ENCODE data around the gene RFFL. TPM values are rescaled to one million over a fixed set of nuclear protein-coding genes. Genes with fewer than 3 reads are reported as not detected.

The RFFL gene
- total RNA-seq, 1 donor from 2014 or later = 9.5 TPM

- DNase-seq (ENCODE audit: low read depth) (no peak), FAIRE-seq (no peak)
- Histone ChIP-seq H3K4me2 (ENCODE audit: low read length) (no peak overlapping the region), H3K36me3 (ENCODE audit: insufficient read depth, low read length) (peaks cover 37% of the 10 kb centered on the region), H3K9ac (ENCODE audit: low read length) (no peak overlapping the region), H3K27me3 (ENCODE audit: insufficient read depth, low read length) (no peaks in the 10 kb centered on the region), H3K4me1 (ENCODE audit: insufficient read depth, low read length) (no peaks in the 10 kb centered on the region), H3K9me3 (ENCODE audit: insufficient read depth, low read depth, low read length) (no peaks in the 10 kb centered on the region), H3K4me3 (ENCODE audit: insufficient read depth, low read depth, low read length) (no peak overlapping the region), H2AFZ (ENCODE audit: low read depth, low read length) (no peak overlapping the region), H3K27ac (ENCODE audit: low read depth, low read length) (no peak overlapping the region), H4K20me1 (ENCODE audit: insufficient read depth, low read length) (no peaks in the 10 kb centered on the region), H3K79me2 (ENCODE audit: insufficient read depth, low read length) (peaks cover 10% of the 10 kb centered on the region)
- H3K27me3 Mint-ChIP-seq (ENCODE audit: low read depth, unreplicated experiment) = no peaks in the 10 kb centered on the region
- H3K36me3 Mint-ChIP-seq (ENCODE audit: low read depth, unreplicated experiment) = peaks cover 25% of the 10 kb centered on the region
- H3K4me3 Mint-ChIP-seq (ENCODE audit: unreplicated experiment) = no peak overlapping the region
- no peak overlapping the region for H3K27ac Mint-ChIP-seq (ENCODE audit: unreplicated experiment)
- TF ChIP-seq EZH2 (IDR thresholded peaks at IDR 0.05; ENCODE audit: insufficient read depth, low read length) = no peak
- no peak for TF ChIP-seq CTCF (IDR thresholded peaks at IDR 0.05; ENCODE audit: insufficient read depth, low read depth, low read length)
- peaks cover 1% of the 10 kb centered on the region for H3K4me1 Mint-ChIP-seq (ENCODE audit: low read depth, unreplicated experiment)
- no peaks in the 10 kb centered on the region for H3K9me3 Mint-ChIP-seq (ENCODE audit: unreplicated experiment)
These were observed 74.0 kb downstream of the RFFL start for GRCh38 chr17:34989473-34989872.

- Histone ChIP-seq H2AFZ (ENCODE audit: low read depth, low read length) (no peak overlapping the region), H3K36me3 (ENCODE audit: insufficient read depth, low read length) (peaks cover 35% of the 10 kb centered on the region), H3K4me2 (ENCODE audit: low read length) (no peak overlapping the region), H3K27ac (ENCODE audit: low read depth, low read length) (no peak overlapping the region), H3K9me3 (ENCODE audit: insufficient read depth, low read depth, low read length) (no peaks in the 10 kb centered on the region), H3K4me1 (ENCODE audit: insufficient read depth, low read length) (no peaks in the 10 kb centered on the region), H4K20me1 (ENCODE audit: insufficient read depth, low read length) (no peaks in the 10 kb centered on the region), H3K27me3 (ENCODE audit: insufficient read depth, low read length) (no peaks in the 10 kb centered on the region), H3K79me2 (ENCODE audit: insufficient read depth, low read length) (peaks cover 18% of the 10 kb centered on the region), H3K9ac (ENCODE audit: low read length) (no peak overlapping the region), H3K4me3 (ENCODE audit: insufficient read depth, low read depth, low read length) (no peak overlapping the region)
- no peak for TF ChIP-seq CTCF (IDR thresholded peaks at IDR 0.05; ENCODE audit: insufficient read depth, low read depth, low read length)
- no peak for TF ChIP-seq EZH2 (IDR thresholded peaks at IDR 0.05; ENCODE audit: insufficient read depth, low read length)
- H3K36me3 Mint-ChIP-seq (ENCODE audit: low read depth, unreplicated experiment) = peaks cover 19% of the 10 kb centered on the region
- peaks cover 4% of the 10 kb centered on the region for H3K4me1 Mint-ChIP-seq (ENCODE audit: low read depth, unreplicated experiment)
- H3K27me3 Mint-ChIP-seq (ENCODE audit: low read depth, unreplicated experiment) = no peaks in the 10 kb centered on the region
- no peak overlapping the region for H3K4me3 Mint-ChIP-seq (ENCODE audit: unreplicated experiment)
- no peak for DNase-seq (ENCODE audit: low read depth)
- no peak for FAIRE-seq
- H3K9me3 Mint-ChIP-seq (ENCODE audit: unreplicated experiment) = no peaks in the 10 kb centered on the region
- no peak overlapping the region for H3K27ac Mint-ChIP-seq (ENCODE audit: unreplicated experiment)
These were observed 74.9 kb downstream of the RFFL start for GRCh38 chr17:34988644-34989043.

- no peaks in the 10 kb centered on the region for H4K20me1 ChIP-seq (ENCODE audit: insufficient read depth, low read length)
- no peak overlapping the region for H2AFZ ChIP-seq (ENCODE audit: low read depth, low read length)
- no peak overlapping the region for H3K27ac Mint-ChIP-seq (ENCODE audit: unreplicated experiment)
- peaks cover 16% of the 10 kb centered on the region for H3K36me3 Mint-ChIP-seq (ENCODE audit: low read depth, unreplicated experiment)
- no peak overlapping the region for H3K9ac ChIP-seq (ENCODE audit: low read length)
- H3K4me3 Mint-ChIP-seq (ENCODE audit: unreplicated experiment) = no peak overlapping the region
- no peaks in the 10 kb centered on the region for H3K9me3 ChIP-seq (ENCODE audit: insufficient read depth, low read depth, low read length)
- no peak for TF ChIP-seq CTCF (IDR thresholded peaks at IDR 0.05; ENCODE audit: insufficient read depth, low read depth, low read length)
- no peak for TF ChIP-seq EZH2 (IDR thresholded peaks at IDR 0.05; ENCODE audit: insufficient read depth, low read length)
- no peaks in the 10 kb centered on the region for H3K27me3 Mint-ChIP-seq (ENCODE audit: low read depth, unreplicated experiment)
- peaks cover 31% of the 10 kb centered on the region for H3K79me2 ChIP-seq (ENCODE audit: insufficient read depth, low read length)
- H3K4me2 ChIP-seq (ENCODE audit: low read length) = no peak overlapping the region
- no peak overlapping the region for H3K4me3 ChIP-seq (ENCODE audit: insufficient read depth, low read depth, low read length)
- FAIRE-seq = no peak
- no peaks in the 10 kb centered on the region for H3K4me1 ChIP-seq (ENCODE audit: insufficient read depth, low read length)
- no peaks in the 10 kb centered on the region for H3K27me3 ChIP-seq (ENCODE audit: insufficient read depth, low read length)
- H3K27ac ChIP-seq (ENCODE audit: low read depth, low read length) = no peak overlapping the region
- H3K4me1 Mint-ChIP-seq (ENCODE audit: low read depth, unreplicated experiment) = peaks cover 4% of the 10 kb centered on the region
- H3K36me3 ChIP-seq (ENCODE audit: insufficient read depth, low read length) = peaks cover 26% of the 10 kb centered on the region
- DNase-seq (ENCODE audit: low read depth) = no peak
- H3K9me3 Mint-ChIP-seq (ENCODE audit: unreplicated experiment) = no peaks in the 10 kb centered on the region
These were observed 76.3 kb downstream of the RFFL start for GRCh38 chr17:34987232-34987631.

Measured in astrocyte (in vitro differentiated cells and primary cell).